ENCODE results near the gene ZSCAN10. TPM values are rescaled to one million over a fixed set of nuclear protein-coding genes. Genes with fewer than 3 reads are reported as not detected.

ZSCAN10 gene
- total RNA-seq, 1 donor from 2014 or later, result not detected

DNA sequence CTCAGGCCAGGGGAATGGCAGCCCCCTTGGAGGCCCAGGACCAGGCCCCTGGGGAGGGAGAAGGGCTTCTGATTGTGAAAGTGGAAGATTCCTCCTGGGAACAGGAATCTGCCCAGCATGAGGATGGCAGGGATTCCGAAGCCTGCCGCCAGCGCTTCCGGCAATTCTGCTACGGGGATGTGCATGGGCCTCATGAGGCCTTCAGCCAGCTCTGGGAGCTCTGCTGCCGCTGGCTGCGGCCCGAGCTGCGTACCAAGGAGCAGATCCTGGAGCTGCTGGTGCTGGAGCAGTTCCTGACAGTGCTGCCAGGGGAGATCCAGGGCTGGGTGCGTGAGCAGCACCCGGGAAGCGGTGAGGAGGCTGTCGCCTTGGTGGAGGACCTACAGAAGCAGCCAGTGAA, 38.2 kb upstream of the ZSCAN10 start:
- intact Hi-C loops (cut with DNase I), result no loop called here
- ATAC-seq (no peak), DNase-seq (ENCODE audit: missing footprints) (peak; percentile 37)

DNA sequence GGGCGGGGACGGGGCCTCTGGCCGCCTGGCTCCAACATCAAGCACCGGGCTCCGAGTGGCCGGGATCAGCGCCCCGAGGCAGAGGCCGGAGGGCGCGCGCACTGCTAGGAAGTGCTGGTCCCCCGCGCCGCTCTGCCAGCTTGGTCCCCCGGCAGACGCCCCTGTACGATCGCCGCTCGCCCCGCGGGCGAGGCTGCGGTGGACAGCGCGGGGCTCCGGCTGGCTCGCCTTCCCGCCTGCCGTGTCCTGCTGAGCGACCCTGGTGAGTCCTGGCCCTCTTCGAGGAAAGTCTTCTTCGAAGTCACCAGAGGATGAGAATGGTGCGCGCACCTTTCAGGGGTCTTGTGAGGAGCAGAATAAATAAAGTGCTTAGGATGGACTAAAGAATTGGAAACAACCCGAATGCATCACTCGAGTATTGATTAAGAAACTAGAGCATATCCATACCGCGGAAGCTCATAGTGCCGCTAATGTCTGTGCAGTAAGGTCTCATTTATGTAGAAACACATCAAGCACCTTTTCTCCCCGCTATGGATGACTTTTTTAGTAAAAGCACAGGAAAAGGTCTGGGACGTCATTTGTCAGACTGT, 36.1 kb upstream of the ZSCAN10 start:
- ATAC-seq (no peak), DNase-seq (ENCODE audit: missing footprints) (no peak)
- intact Hi-C loops (cut with DNase I), result loop anchor here (2.0 kb wide), 3 partner anchors 16 to 32 kb away; no protein-coding TSS in a partner anchor

DNA sequence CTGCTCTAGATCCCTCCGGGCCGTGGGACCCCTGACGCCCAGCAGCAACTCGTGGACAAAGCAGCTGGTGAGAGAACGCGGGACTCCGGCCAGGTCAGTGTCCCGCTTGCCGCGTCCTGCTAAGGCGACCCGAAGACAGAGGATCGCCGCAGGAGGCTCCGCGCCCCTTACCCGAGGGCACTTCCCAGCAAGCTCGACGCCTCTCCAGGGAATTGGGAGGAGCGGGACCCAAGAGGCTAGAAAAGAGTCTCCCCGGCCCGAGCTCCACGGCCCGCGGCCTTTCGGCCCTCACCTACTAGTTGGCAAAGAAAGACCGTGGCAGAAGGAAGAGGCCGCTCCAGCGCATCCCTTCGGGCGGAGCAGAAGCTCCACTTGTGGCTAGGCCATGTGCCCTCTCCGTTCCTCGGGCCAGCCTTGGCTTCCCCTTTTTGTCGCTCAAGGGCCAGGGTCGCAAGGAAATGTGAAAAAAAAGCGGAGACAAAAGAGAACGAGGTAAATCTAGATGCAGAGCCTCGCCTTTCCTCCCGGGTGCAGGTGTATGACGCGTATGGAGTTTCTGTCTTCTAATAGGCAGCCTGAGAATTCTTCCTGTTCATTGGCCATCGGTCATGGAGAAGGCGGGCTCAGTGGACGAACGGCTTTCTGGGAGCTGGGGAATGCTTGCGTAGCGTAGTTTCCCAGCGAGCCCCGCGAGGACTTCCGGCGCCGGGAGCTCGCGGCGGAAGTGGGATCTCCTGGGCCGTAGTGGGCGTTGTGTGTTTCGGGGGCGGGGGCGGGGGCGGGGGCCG, 35.4 kb upstream of the ZSCAN10 start, which contains the start of gene ZNF213:
Gene ZNF213, plus strand, starts transcription at position 692 of the 788 bp plus-strand sequence. CDS start 2,252 bp downstream, outside the sequence.
- peak; percentile 96 for ATAC-seq
- DNase-seq (ENCODE audit: missing footprints), result peak; percentile 96
- intact Hi-C loops (cut with DNase I), result loop anchor here (2.0 kb wide), 3 partner anchors 16 to 32 kb away; no protein-coding TSS in a partner anchor

- DNase-seq (ENCODE audit: missing footprints), result no peak
- intact Hi-C loops (cut with DNase I), result loop anchor here (2.0 kb wide), 3 partner anchors 17 to 33 kb away; no protein-coding TSS in a partner anchor
- no peak for ATAC-seq
Observed at GRCh38 chr16:3133844-3134243, 34.8 kb upstream of the ZSCAN10 start.

- intact Hi-C loops (cut with DNase I), result no loop called here
- peak; percentile 48 for DNase-seq (ENCODE audit: missing footprints)
- no peak for ATAC-seq
Observed at GRCh38 chr16:3131755-3132377, 32.8 kb upstream of the ZSCAN10 start.

DNA sequence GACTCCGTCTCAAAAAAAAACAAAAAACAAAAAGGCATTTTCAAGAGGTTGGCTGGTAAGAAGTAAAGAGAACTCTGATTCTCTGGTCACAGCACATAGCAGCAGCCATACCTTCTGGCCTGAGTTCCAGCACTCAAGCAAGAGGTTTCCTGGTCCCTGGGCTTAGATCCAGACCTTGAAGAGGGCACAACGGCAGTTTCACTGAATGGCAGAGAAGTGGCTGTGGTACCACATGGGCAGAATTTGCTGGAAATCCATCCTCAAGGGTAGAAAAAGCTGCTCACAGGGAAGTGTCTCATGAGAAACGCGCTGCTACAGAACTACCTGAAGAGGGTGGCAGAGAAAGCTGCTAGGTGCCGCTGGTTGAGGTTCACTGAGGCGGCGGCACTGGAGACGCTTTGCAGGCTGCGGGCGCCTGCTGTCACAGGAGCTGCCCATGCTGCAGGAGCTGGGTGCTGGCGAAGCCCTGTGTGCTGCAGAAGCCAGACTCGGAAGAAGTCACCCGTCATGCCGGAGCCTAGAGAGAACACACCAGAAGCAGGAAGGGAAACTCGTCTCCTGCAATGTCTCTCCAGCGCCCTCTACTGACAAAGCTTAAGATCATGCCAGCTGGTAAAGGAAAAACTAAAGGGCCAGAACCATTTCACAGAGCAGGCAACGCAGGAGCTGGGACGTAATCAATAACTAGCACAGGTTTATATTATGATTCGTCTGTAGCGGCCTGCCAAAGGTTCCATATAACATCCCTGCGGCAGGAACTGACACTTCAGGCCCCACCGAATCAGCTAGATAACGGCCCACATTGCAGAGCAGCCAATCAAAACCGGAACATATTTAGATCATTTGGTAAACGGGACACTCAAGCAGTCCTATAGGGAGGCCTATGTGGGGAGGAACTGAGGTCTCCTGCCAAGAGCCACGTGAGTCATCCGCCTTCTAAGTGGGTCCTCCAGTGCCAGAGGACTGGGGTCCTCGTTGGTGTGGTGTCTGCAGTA, 30.3 kb upstream of the ZSCAN10 start:
- ATAC-seq (peak; percentile 81), DNase-seq (ENCODE audit: missing footprints) (peak; percentile 85)
- intact Hi-C loops (cut with DNase I), result loop anchor here (1.0 to 2.0 kb wide), 2 partner anchors 35 to 71 kb away; no protein-coding TSS in a partner anchor

GRCh38 chr16:3127745-3128144, 28.7 kb upstream of the ZSCAN10 start:
- intact Hi-C loops (cut with DNase I), result loop anchor here (2.0 kb wide), 1 partner anchor 69 kb away; no protein-coding TSS in a partner anchor
- ATAC-seq, result no peak
- DNase-seq (ENCODE audit: missing footprints), result no peak

DNA sequence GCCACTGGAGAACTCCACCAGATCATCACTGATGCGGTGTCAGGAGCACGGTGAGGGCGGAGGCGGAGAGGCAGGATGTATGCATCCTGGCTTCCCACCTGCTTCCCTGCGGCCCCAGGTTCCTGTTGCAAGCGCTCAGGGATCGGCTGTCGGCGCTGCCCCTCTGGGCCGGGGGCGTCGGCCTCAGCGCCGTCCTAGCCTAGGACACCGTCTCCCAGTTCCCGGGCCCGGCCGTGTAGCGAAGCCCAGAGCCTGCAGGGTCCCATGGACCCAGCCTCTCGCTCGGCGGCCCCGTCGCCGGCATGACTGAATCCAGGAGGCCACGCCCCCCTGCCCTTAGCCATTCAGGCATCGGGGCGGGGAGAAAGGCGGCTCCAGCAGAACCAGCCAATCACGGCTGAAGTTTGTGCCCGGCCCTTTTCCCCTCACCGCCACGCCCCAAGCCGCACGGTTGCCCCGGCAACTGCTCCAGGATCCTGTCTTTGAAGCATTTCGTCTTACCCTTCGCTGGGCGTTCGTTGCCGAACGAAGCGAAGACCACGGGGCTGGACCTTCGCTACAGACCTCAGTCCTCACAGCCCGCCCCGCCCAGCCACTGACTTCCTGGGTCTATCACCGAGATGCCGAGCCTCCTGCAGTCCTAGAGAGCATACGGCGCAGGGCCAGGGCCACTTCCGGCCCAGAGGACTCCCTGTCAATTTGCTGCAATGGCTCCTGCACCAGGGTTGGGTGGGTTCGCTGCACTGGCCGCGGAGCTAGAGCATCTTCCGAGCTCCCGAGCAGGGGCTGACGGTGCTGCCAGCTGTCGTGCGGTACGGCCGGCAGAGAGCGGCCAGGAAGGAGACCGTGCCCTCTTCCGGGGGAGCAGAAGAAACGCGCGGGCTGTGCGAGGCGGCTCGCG, 25.1 kb upstream of the ZSCAN10 start:
- ATAC-seq (peak; percentile 95), DNase-seq (ENCODE audit: missing footprints) (peak; percentile 99)
- intact Hi-C loops (cut with DNase I), result no loop called here

- ATAC-seq, result no peak
- DNase-seq (ENCODE audit: missing footprints), result peak; percentile 5
- intact Hi-C loops (cut with DNase I), result no loop called here
Observed at GRCh38 chr16:3122926-3123570, 24.0 kb upstream of the ZSCAN10 start.

DNA sequence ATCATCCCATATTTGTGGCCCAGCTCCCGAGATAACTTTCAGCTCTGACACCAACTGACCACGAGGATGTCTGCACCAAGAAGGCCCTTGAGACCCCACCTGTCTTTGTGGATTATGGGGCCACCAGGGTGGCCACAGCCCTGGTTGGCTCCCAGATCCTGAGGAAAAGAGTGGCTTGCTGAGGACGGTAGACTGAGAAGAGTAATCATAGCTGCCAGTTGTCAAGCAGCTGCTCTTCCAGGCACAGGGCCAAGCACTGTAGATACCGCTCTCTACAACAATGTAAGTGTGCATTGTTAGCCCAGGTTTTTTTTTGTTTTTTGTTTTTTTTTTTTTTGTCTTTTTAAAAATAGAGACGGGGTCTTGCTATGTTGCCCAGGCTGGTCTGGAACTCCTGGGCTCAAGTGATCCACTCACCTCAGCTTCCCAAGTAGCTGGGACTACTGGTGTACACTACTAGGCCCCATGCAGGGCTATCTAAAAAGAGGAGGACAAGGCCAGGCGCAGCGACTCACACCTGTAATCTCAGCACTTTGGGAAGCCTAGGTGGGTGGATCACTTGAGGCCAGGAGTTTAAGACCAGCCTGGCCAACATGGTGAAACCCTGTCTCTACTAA, 22.9 kb upstream of the ZSCAN10 start:
- ATAC-seq (no peak), DNase-seq (ENCODE audit: missing footprints) (no peak)
- intact Hi-C loops (cut with DNase I), result no loop called here

GRCh38 chr16:3120435-3120834, 21.3 kb upstream of the ZSCAN10 start:
- intact Hi-C loops (cut with DNase I), result no loop called here
- ATAC-seq, result no peak

DNA sequence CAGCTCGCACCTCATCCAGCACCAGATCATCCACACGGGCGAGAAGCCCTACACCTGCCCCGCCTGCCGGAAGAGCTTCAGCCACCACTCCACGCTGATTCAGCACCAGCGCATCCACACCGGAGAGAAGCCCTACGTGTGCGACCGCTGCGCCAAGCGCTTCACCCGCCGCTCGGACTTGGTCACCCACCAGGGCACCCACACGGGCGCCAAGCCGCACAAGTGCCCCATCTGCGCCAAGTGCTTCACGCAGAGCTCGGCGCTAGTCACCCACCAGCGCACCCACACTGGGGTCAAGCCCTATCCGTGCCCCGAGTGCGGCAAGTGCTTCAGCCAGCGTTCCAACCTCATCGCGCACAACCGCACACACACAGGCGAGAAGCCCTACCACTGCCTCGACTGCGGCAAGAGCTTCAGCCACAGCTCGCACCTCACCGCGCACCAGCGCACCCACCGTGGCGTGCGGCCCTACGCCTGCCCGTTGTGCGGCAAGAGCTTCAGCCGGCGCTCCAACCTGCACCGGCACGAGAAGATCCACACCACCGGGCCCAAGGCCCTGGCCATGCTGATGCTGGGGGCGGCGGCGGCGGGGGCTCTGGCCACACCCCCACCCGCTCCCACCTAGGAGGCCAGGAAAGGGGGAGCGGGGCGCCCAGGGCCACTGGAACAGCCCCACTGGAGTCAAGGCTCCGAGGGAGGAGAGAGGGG, 20.8 kb upstream of the ZSCAN10 start:
- intact Hi-C loops (cut with DNase I), result no loop called here

More at GRCh38 chr16:3120435-3120834, 21.3 kb upstream of the ZSCAN10 start:
- no peak for DNase-seq (ENCODE audit: missing footprints)

DNA sequence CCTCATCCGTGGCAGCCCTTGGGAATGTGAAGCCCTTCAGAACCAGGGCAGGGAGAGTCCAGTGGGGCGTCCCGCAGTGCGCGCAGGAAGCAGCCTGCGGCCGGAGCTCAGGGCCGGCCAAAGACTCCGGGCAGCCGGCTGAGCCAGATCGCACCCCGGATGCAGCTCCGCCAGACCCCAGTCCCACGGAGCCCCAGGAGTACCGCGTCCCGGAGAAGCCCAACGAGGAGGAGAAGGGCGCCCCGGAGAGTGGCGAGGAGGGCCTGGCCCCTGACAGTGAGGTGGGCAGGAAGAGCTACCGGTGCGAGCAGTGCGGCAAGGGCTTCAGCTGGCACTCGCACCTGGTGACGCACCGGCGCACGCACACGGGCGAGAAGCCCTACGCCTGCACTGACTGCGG, 20.2 kb upstream of the ZSCAN10 start:
- ATAC-seq (no peak), DNase-seq (ENCODE audit: missing footprints) (no peak)
- intact Hi-C loops (cut with DNase I), result no loop called here

More for the DNA sequence above, 20.8 kb upstream of the ZSCAN10 start:
- ATAC-seq (no peak), DNase-seq (ENCODE audit: missing footprints) (no peak)

DNA sequence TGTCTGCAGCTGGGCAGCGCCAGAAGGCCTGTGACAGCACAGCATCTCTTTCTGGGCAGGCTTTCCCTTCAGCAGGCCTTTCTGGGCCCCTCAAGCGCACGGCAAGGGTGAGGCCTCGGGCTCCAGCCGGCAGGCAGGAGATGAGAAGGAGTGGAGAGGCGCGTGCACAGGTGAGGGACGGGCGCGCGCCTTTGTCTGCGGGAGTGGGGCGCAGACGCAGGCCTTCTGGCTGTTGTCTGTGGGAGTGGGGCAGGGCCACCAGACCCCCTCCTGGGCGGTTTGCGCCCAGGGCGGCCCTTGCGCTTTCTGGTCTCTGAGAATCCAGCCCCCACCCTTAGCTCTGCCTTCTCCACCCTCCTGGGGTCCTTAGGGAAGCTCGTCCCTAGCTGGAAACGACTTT, 19.8 kb upstream of the ZSCAN10 start:
- no peak for ATAC-seq
- intact Hi-C loops (cut with DNase I), result no loop called here
- no peak for DNase-seq (ENCODE audit: missing footprints)

DNA sequence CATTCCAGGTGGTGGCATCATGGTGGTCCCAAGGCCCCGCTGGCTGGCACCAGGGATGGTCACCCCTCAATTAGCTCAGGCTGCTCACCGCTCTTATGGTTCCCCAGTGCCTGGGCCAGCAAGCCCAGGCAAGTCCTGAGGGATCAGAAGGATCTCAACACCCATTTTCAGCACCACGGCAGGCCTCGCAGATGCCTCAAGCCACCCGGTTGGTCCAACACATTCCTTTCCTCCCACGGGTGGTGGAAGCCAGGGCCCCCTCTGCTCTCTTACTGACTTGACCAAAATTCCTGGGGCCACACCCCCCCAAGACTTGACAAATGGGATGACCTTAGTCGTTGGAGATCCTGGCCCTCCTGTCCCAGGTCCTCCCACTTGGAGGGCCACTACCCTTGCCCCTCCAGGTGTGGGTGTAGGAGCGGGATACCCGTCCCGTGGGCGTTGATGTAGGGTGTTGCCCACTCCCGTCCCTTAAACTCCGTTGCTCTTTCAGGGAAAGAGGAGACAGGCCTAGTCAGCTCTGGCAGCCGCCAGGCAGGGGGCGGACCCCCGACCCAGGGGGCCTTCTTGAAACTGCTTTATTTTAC, 19.2 kb upstream of the ZSCAN10 start:
- no peak for ATAC-seq
- DNase-seq (ENCODE audit: missing footprints), result no peak
- intact Hi-C loops (cut with DNase I), result no loop called here

GRCh38 chr16:3115561-3115960, 16.5 kb upstream of the ZSCAN10 start:
- DNase-seq (ENCODE audit: missing footprints) (no peak), ATAC-seq (no peak)
- intact Hi-C loops (cut with DNase I), result no loop called here
